H9 (cell line): ENCODE results near the gene CYP19A1. TPM values are rescaled to one million over a fixed set of nuclear protein-coding genes. Genes with fewer than 3 reads are reported as not detected.

Experiments
- DNase-seq: peaks from one replicate; pipeline ENCODE4 v3.0.0-alpha.2; 2017
- H2AFZ ChIP-seq: one replicate; pipeline ENCODE4 v1.6.1; 2013; ENCODE audit warnings: mild to moderate bottlenecking, low read length, control low read depth, moderate library complexity
- H2AK5ac ChIP-seq: 2 replicates; pipeline ENCODE4 v1.6.1; 2013; ENCODE audit warnings: low read length, control low read depth, mixed read lengths; ENCODE audit not compliant: insufficient read length
- H2BK120ac ChIP-seq: one replicate; pipeline ENCODE4 v1.6.1; 2013; ENCODE audit warnings: low read depth, mild to moderate bottlenecking, low read length, control low read depth, inconsistent platforms; ENCODE audit not compliant: poor library complexity, severe bottlenecking
- H2BK12ac ChIP-seq: 2 replicates; pipeline ENCODE4 v1.6.1; 2013; ENCODE audit warnings: low read length, control low read depth, mixed read lengths, low read depth; ENCODE audit not compliant: insufficient read length
- H2BK15ac ChIP-seq: 2 replicates; pipeline ENCODE4 v1.6.1; 2013; ENCODE audit warnings: low read depth, low read length, control low read depth
- H2BK20ac ChIP-seq: one replicate; pipeline ENCODE4 v1.6.1; 2013; ENCODE audit warnings: low read depth, mild to moderate bottlenecking, low read length, control low read depth, inconsistent platforms; ENCODE audit not compliant: poor library complexity, severe bottlenecking
- H2BK5ac ChIP-seq: 2 replicates; pipeline ENCODE4 v1.6.1; 2013; ENCODE audit warnings: low read length, control low read depth, mixed read lengths; ENCODE audit not compliant: insufficient read length
- H3K14ac ChIP-seq: 2 replicates; pipeline ENCODE4 v1.6.1; 2013; ENCODE audit warnings: low read length, control low read depth; ENCODE audit not compliant: insufficient read depth
- H3K18ac ChIP-seq: 2 replicates; pipeline ENCODE4 v1.6.1; 2013; ENCODE audit warnings: low read depth, mild to moderate bottlenecking, mixed read lengths, low read length, control low read depth; ENCODE audit not compliant: insufficient read length
- H3K23ac ChIP-seq: 2 replicates; pipeline ENCODE4 v1.6.1; 2013; ENCODE audit warnings: low read length, control low read depth, mixed read lengths, low read depth; ENCODE audit not compliant: insufficient read length
- H3K23me2 ChIP-seq: 2 replicates; pipeline ENCODE4 v1.6.1; 2013; ENCODE audit warnings: low read depth, mild to moderate bottlenecking, mixed read lengths, low read length, control low read depth; ENCODE audit not compliant: insufficient read length, poor library complexity, severe bottlenecking
- H3K27ac ChIP-seq: 2 replicates; pipeline ENCODE4 v1.5.1; 2013; ENCODE audit warnings: low read length, control low read depth, mixed read lengths, low read depth; ENCODE audit not compliant: insufficient read length
- H3K27me3 ChIP-seq: 2 replicates; pipeline ENCODE4 v1.6.1; 2013; ENCODE audit warnings: low read length, control low read depth, inconsistent platforms; ENCODE audit not compliant: insufficient read depth
- H3K4ac ChIP-seq: 2 replicates; pipeline ENCODE4 v1.6.1; 2013; ENCODE audit warnings: low read depth, mild to moderate bottlenecking, control low read depth, inconsistent platforms, low read length, moderate library complexity
- H3K4me1 ChIP-seq: 2 replicates; pipeline ENCODE4 v1.6.1; 2013; ENCODE audit warnings: low read length, control low read depth, inconsistent platforms; ENCODE audit not compliant: insufficient read depth
- H3K4me2 ChIP-seq: 2 replicates; pipeline ENCODE4 v1.6.1; 2013; ENCODE audit warnings: low read length, control low read depth, mixed read lengths; ENCODE audit not compliant: insufficient read length, insufficient read depth
- H3K56ac ChIP-seq: 2 replicates; pipeline ENCODE4 v1.6.1; 2013; ENCODE audit warnings: low read depth, mild to moderate bottlenecking, mixed read lengths, low read length, control low read depth; ENCODE audit not compliant: insufficient read length
- H3K79me1 ChIP-seq: 2 replicates; pipeline ENCODE4 v1.6.1; 2013; ENCODE audit warnings: low read depth, mild to moderate bottlenecking, moderate library complexity, low read length, control low read depth, inconsistent platforms; ENCODE audit not compliant: insufficient read depth, poor library complexity, severe bottlenecking
- H3K79me2 ChIP-seq: 2 replicates; pipeline ENCODE4 v1.6.1; 2013; ENCODE audit warnings: low read length, control low read depth, inconsistent platforms; ENCODE audit not compliant: insufficient read depth
- H3K9ac ChIP-seq: 2 replicates; pipeline ENCODE4 v1.6.1; 2013; ENCODE audit warnings: low read length, control low read depth, mixed read lengths; ENCODE audit not compliant: insufficient read length; ENCODE audit errors: extremely low read depth
- H3K9me3 ChIP-seq: one replicate; pipeline ENCODE4 v1.6.1; 2013; ENCODE audit warnings: low read depth, low read length, inconsistent platforms; ENCODE audit not compliant: control insufficient read depth
- H3T11ph ChIP-seq: one replicate; pipeline ENCODE4 v1.6.1; 2013; ENCODE audit warnings: mild to moderate bottlenecking, low read length, control low read depth, inconsistent platforms
- H4K20me1 ChIP-seq: one replicate; pipeline ENCODE4 v1.6.1; 2013; ENCODE audit not compliant: control insufficient read depth, insufficient read length, insufficient read depth
- H4K5ac ChIP-seq: 2 replicates; pipeline ENCODE4 v1.6.1; 2013; ENCODE audit warnings: low read depth, mild to moderate bottlenecking, mixed read lengths, low read length, control low read depth; ENCODE audit not compliant: insufficient read length
- H4K8ac ChIP-seq: replicated peaks from 2 replicates; pipeline ENCODE4 v1.6.1; 2013; ENCODE audit warnings: low read length, control low read depth, mixed read lengths, low read depth; ENCODE audit not compliant: insufficient read length
- H4K91ac ChIP-seq: 2 replicates; pipeline ENCODE4 v1.6.1; 2013; ENCODE audit warnings: low read depth, mild to moderate bottlenecking, moderate library complexity, mixed read lengths, low read length, control low read depth; ENCODE audit not compliant: insufficient read length
- H3K27ac Mint-ChIP-seq, 3 experiments: 2 replicates in 2 of 3; 3 replicates in 1 of 3; pipeline ENCODE4 v1.8.0; 2020 to 2021; ENCODE audit warnings: mixed read lengths in 3 of 3, mild to moderate bottlenecking in 1 of 3, moderate library complexity in 1 of 3
- H3K27me3 Mint-ChIP-seq: 2 replicates; pipeline ENCODE4 v1.8.0; 2021; ENCODE audit warnings: low read depth, mild to moderate bottlenecking, moderate library complexity, mixed read lengths
- H3K36me3 Mint-ChIP-seq, 3 experiments: 2 replicates in 2 of 3; 3 replicates in 1 of 3; pipeline ENCODE4 v1.8.0; 2020 to 2021; ENCODE audit warnings: low read depth in 3 of 3, mixed read lengths in 3 of 3; ENCODE audit not compliant: insufficient read depth in 1 of 3
- H3K4me1 Mint-ChIP-seq, 2 experiments: 2 replicates each; pipeline ENCODE4 v1.8.0; 2020; ENCODE audit warnings: mixed read lengths in 2 of 2
- H3K4me3 Mint-ChIP-seq, 2 experiments: 2 replicates in 1 of 2; 3 replicates in 1 of 2; pipeline ENCODE4 v1.8.0; 2020 to 2021; ENCODE audit warnings: mild to moderate bottlenecking in 2 of 2, mixed read lengths in 2 of 2, moderate library complexity in 1 of 2
- H3K9me3 Mint-ChIP-seq, 2 experiments: 2 replicates in 1 of 2; 3 replicates in 1 of 2; pipeline ENCODE4 v1.8.0; 2020; ENCODE audit warnings: mild to moderate bottlenecking in 2 of 2, mixed read lengths in 2 of 2, moderate library complexity in 1 of 2
- CTCF ChIP-seq: fragments of 200-600 bp; sonication (generic); conservative IDR thresholded peaks from 3 replicates; pipeline ENCODE4 v1.8.0; 2021; ENCODE audit warnings: antibody characterized with exemption, mild to moderate bottlenecking
- WGBS: extraction: QIAGEN DNeasy Blood & Tissue Kit; methylation state at CpG from one replicate; pipeline ENCODE4 v1.1.7; 2013; ENCODE audit warnings: missing lambda C conversion rate, low lambda C conversion rate, mixed read lengths; ENCODE audit not compliant: insufficient read length; ENCODE audit errors: extremely low coverage; 5-methylcytosine and 5-hydroxymethylcytosine counted together
- total RNA-seq: library from RNA; stranded (reverse); gene quantifications from 2 replicates; pipeline ENCODE4 v1.2.1, GENCODE V29; 2021

CYP19A1 gene
- total RNA-seq, 1 experiment from 2014 or later: not detected

- H3K9me3 Mint-ChIP-seq: no peaks in the 10 kb centered on the region
- Histone ChIP-seq H2AFZ (no peak overlapping the region), H3K9me3 (no peaks in the 10 kb centered on the region), H3K18ac (no peak overlapping the region), H3K27ac (no peak overlapping the region), H2BK15ac (no peak overlapping the region), H3K4ac (no peak overlapping the region), H4K8ac (no peak overlapping the region), H2AK5ac (no peak overlapping the region), H4K20me1 (no peaks in the 10 kb centered on the region), H3K23me2 (no peaks in the 10 kb centered on the region), H3T11ph (no peak overlapping the region), H3K56ac (no peak overlapping the region), H3K4me1 (peaks cover 8% of the 10 kb centered on the region; the same call in 1 of the 2 replicates), H4K91ac (no peak overlapping the region), H2BK20ac (no peak overlapping the region), H3K4me2 (no peak overlapping the region), H3K14ac (no peak overlapping the region), H2BK12ac (no peak overlapping the region), H3K79me2 (no peaks in the 10 kb centered on the region), H2BK5ac (no peak overlapping the region), H3K79me1 (no peaks in the 10 kb centered on the region), H2BK120ac (no peak overlapping the region), H3K9ac (no peak overlapping the region), H3K27me3 (no peaks in the 10 kb centered on the region), H3K23ac (no peak overlapping the region), H4K5ac (no peak overlapping the region)
- no peak for DNase-seq
- H3K4me3 Mint-ChIP-seq: no peak overlapping the region
- H3K27ac Mint-ChIP-seq: no peak overlapping the region
- no peak for TF ChIP-seq CTCF
- no CpG with 5 or more reads among the region's 3 CpGs for WGBS
- no peaks in the 10 kb centered on the region for H3K27me3 Mint-ChIP-seq
- peaks cover 6 to 9% of the 10 kb centered on the region in 2 experiments; a peak in 3 of 4 replicates for H3K4me1 Mint-ChIP-seq
- H3K36me3 Mint-ChIP-seq: no peaks in the 10 kb centered on the region; a peak in 1 of 7 replicates
Measured at GRCh38 chr15:51223771-51224229, 114.6 kb downstream of the CYP19A1 start.
